Stomach (tissue), 9 donors: ENCODE results near the gene ITGA6. TPM values are rescaled to one million over a fixed set of nuclear protein-coding genes. Genes with fewer than 3 reads are reported as not detected.

Experiments
- DNase-seq, 2 donors: peaks; one replicate each; pipeline versions ENCODE4 v3.0.0 to v3.0.0-alpha.2; 2013 to 2019
- H3K27ac ChIP-seq, 5 donors: fragments of 200-600 bp in 4 of 5; sonication (generic) in 4 of 5; one replicate each; pipeline ENCODE4 v1.5.1; 2013 to 2019; ENCODE audit warnings: mild to moderate bottlenecking in 1 of 5, moderate library complexity in 1 of 5
- H3K27me3 ChIP-seq, 3 donors: fragments of 200-600 bp; sonication (generic); one replicate each; pipeline ENCODE4 v1.5.1; 2017 to 2019; ENCODE audit warnings: mixed run types in 1 of 3
- H3K36me3 ChIP-seq, 4 donors: fragments of 200-600 bp; sonication (generic); 1 replicate in 3 of 4; 2 replicates in 1 of 4; pipeline ENCODE4 v1.5.1; 2016 to 2019
- H3K4me1 ChIP-seq, 4 donors: fragments of 200-600 bp; sonication (generic); one replicate each; pipeline ENCODE4 v1.5.1; 2016 to 2019
- H3K4me3 ChIP-seq, 4 donors: fragments of 200-600 bp; sonication (generic) in 3 of 4; one replicate each; pipeline ENCODE4 v1.5.1; 2016 to 2019; ENCODE audit warnings: mild to moderate bottlenecking in 1 of 4
- H3K9me3 ChIP-seq, 4 donors: fragments of 200-600 bp; sonication (generic); one replicate each; pipeline ENCODE4 v1.5.1; 2016 to 2019
- CTCF ChIP-seq, 7 experiments: fragments of 450-650 bp in 4 of 7; fragments of 200-600 bp in 3 of 7; sonication (generic) in 3 of 7; IDR thresholded peaks; one replicate each; pipeline ENCODE4 v1.5.1; 2016 to 2019; ENCODE audit warnings: antibody characterized with exemption in 7 of 7, control low read depth in 2 of 7, mild to moderate bottlenecking in 1 of 7
- EP300 ChIP-seq: sonication (generic); formaldehyde crosslinking; IDR thresholded peaks from one replicate; pipeline ENCODE4 v1.6.1; 2017; ENCODE audit warnings: antibody characterized with exemption
- POLR2A ChIP-seq, 4 donors: fragments of 450-650 bp; IDR thresholded peaks; one replicate each; pipeline ENCODE4 v1.6.1; 2016; ENCODE audit warnings: antibody characterized with exemption in 4 of 4, control low read depth in 2 of 4, mild to moderate bottlenecking in 1 of 4, moderate library complexity in 1 of 4
- POLR2AphosphoS5 ChIP-seq, 3 donors: sonication (generic); formaldehyde crosslinking; IDR thresholded peaks; one replicate each; pipeline ENCODE4 v1.6.1; 2016; ENCODE audit warnings: antibody characterized with exemption in 3 of 3
- WGBS, 5 donors: extraction: QIAGEN DNeasy Blood & Tissue Kit in 3 of 5; methylation state at CpG; one replicate each; pipeline versions ENCODE4 v1.1.5 to v1.1.7; 2013 to 2018; 5-methylcytosine and 5-hydroxymethylcytosine counted together
- intact Hi-C: fragments of 100-400 bp; cut with DNase I; formaldehyde crosslinking; loops from one replicate; pipeline ENCODE4 v1.15.1; 2023; ENCODE audit warnings: low total_unique reads
- polyA plus RNA-seq, 3 donors: library from polyadenylated mRNA; stranded (reverse); fragments of 200-250 nt; gene quantifications; one replicate each; pipeline ENCODE4 v1.2.3, GENCODE V29; 2013
- total RNA-seq, 5 donors: library from RNA; depleted of rRNA; stranded (reverse); fragments of >200 nt; gene quantifications; one replicate each; pipeline versions ENCODE4 v1.1.0 to v1.2.3, GENCODE V29; 2014 to 2016
- donor health status: healthy with polysubstance abuse.
- donor health status: Bipolar disorder and iron deficiency.
- donor health status: healthy.

The ITGA6 gene
- total and polyA plus RNA-seq, 8 donors, result 10.7 to 391 (median 55.4) TPM

DNA sequence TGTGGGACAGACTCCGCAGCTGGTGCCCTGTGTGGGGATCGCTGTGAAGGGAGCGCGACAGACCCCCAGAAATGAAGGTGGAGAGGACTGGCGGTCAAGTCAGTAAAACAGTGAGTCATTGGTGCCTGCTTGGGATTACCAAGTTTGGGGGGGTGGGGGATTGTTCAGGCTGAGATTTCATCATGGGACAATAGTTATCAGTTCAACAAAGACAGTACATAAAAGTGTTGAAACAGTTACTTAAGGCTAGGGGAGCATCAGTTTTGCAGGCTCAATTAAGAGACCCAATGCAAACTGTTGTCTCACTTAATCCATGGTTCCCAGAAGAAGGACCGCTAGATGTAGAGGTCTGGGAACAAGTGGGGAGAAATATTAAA, 86.1 kb downstream of the ITGA6 start:
- intact Hi-C loops, result no loop called here
- Histone ChIP-seq H3K27me3 (no peaks in the 10 kb centered on the region), H3K27ac (no peak overlapping the region), H3K36me3 (peaks cover 0 to 4% (median 0%) of the 10 kb centered on the region in 4 donors), H3K9me3 (peaks cover 8 to 39% (median 28%) of the 10 kb centered on the region in 4 donors), H3K4me3 (no peak overlapping the region), H3K4me1 (no peaks in the 10 kb centered on the region)
- no peak for TF ChIP-seq POLR2A (IDR thresholded peaks at IDR 0.05)
- TF ChIP-seq CTCF (IDR thresholded peaks at IDR 0.05), result no peak
- no peak for TF ChIP-seq POLR2AphosphoS5 (IDR thresholded peaks at IDR 0.05)
- TF ChIP-seq EP300, result no peak
- WGBS, 5 donors, result 86 to 97% (median 93%) methylated on average over 6 of the region's 6 CpGs
- no peak for DNase-seq

- no peak overlapping the region for H3K27ac ChIP-seq
- H3K9me3 ChIP-seq, result peaks cover 8 to 41% (median 28%) of the 10 kb centered on the region in 4 donors
- no peak overlapping the region for H3K4me3 ChIP-seq
- WGBS, 5 donors, result 81 to 92% (median 84%) methylated on average over 15 of the region's 15 CpGs
- intact Hi-C loops, result no loop called here
- TF ChIP-seq POLR2AphosphoS5 (IDR thresholded peaks at IDR 0.05), result no peak
- no peak for TF ChIP-seq EP300
- TF ChIP-seq CTCF (IDR thresholded peaks at IDR 0.05), result no peak
- no peak for TF ChIP-seq POLR2A (IDR thresholded peaks at IDR 0.05)
- H3K36me3 ChIP-seq, result no peaks in the 10 kb centered on the region
- DNase-seq, result no peak
- H3K4me1 ChIP-seq, result no peaks in the 10 kb centered on the region
- no peaks in the 10 kb centered on the region for H3K27me3 ChIP-seq
Observed at GRCh38 chr2:172513935-172514586, 86.7 kb downstream of the ITGA6 start.

DNA sequence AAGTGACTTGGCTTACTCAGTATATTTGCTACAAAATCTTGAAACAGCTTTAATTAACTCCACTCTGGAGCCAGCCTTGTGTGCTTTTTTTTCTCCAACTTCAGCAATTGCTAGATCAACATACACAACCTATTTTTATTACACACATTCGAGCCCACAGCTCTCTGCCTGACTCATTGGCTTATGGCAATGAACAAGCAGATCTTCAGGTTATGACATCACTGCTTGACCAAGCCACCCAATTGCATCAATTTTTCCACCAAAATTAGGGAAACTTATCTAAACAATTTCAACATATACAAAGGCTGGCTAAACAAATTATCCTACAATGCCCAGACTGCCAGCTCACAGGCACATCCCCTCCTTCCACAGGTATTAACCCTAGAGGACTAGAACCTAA, 88.9 kb downstream of the ITGA6 start:
- 16 to 39% (median 20%) methylated on average over 1 of the region's 1 CpG for WGBS, 5 donors
- TF ChIP-seq CTCF (IDR thresholded peaks at IDR 0.05) (no peak), POLR2AphosphoS5 (IDR thresholded peaks at IDR 0.05) (no peak), EP300 (no peak)
- peak overlapping the region in 1 of 5 donors; percentile 5 for H3K27ac ChIP-seq

DNA sequence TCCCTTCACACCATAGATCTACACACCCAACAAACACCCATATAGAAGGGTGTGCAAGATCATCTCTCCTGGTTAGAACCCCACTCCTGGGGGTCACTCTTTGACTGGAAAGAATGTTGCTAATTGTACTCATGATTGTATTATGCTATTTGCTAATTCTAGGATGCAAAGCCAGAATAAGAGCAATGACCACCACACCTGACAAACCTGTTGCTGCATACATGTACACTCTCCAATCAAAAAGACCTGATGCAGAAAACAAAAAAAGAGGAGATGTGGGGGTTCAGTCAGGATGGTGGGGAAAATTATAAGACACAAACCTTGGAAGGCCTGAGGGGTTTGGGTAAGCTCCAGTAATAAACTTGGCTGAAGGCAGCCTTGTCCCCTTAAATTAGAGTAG, 91.6 kb downstream of the ITGA6 start:
- no peaks in the 10 kb centered on the region for H3K27me3 ChIP-seq

More for the DNA sequence above, 88.9 kb downstream of the ITGA6 start:
- H3K4me1 ChIP-seq, result no peaks in the 10 kb centered on the region
- intact Hi-C loops, result no loop called here
- peaks cover 12 to 43% (median 30%) of the 10 kb centered on the region in 4 donors for H3K9me3 ChIP-seq
- H3K36me3 ChIP-seq, result no peaks in the 10 kb centered on the region
- H3K4me3 ChIP-seq, result no peak overlapping the region
- H3K27me3 ChIP-seq, result no peaks in the 10 kb centered on the region
- no peak for DNase-seq

More for the DNA sequence above, 91.6 kb downstream of the ITGA6 start:
- H3K4me3 ChIP-seq, result no peak overlapping the region
- H3K27ac ChIP-seq, result no peak overlapping the region
- TF ChIP-seq CTCF (IDR thresholded peaks at IDR 0.05) (no peak), EP300 (no peak), POLR2AphosphoS5 (IDR thresholded peaks at IDR 0.05) (no peak), POLR2A (IDR thresholded peaks at IDR 0.05) (no peak)
- no peaks in the 10 kb centered on the region for H3K36me3 ChIP-seq
- peaks cover 0 to 17% (median 9%) of the 10 kb centered on the region in 4 donors for H3K9me3 ChIP-seq
- intact Hi-C loops, result no loop called here
- no peaks in the 10 kb centered on the region for H3K4me1 ChIP-seq
- DNase-seq, result no peak
